NCI-H146 (cell line): ENCODE data around the gene BRD4.

Experiments used
- DNase-seq: peaks from one replicate; lab custom pipeline; 2025; lab: John Stamatoyannopoulos, UW

BRD4 gene

GRCh38 chr19:15225760-15226159, 106.6 kb downstream of the BRD4 start:
- DNase-seq = no peak

DNA sequence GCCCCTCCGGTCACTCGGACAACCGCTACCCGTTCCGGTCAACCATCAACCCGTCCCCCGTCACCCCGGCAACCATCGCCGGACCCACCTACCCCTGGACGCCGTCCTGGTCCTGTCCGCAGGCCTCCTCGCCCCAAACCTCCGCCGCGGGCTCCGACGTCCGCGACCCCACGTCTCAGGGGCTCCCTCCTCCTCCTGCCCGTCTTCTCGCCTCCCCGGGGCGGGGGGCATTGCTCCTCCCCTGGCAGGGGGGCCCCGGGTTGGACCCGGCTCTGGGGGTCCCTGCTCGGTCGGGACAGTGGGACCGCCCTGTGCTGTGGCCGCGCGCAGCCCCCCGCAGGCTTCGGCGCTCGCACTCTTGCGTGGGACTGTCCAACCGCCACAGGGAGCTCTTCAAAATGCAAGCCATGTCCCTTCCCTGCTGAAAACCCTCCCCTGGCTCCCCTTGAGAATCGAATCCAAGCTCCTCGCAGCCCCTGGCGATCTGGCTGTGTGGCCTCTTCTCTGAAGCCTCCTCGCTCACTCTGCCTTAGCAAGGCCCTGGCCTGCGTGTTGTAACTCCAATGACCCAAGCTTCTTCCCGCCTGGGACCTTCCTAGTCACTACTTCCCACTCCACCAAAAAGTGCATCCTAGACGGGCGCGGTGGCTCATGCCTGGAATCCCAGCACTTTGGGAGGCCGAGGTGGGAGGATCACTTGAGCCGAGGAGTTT, 108.5 kb downstream of the BRD4 start:
- no peak for DNase-seq

DNA sequence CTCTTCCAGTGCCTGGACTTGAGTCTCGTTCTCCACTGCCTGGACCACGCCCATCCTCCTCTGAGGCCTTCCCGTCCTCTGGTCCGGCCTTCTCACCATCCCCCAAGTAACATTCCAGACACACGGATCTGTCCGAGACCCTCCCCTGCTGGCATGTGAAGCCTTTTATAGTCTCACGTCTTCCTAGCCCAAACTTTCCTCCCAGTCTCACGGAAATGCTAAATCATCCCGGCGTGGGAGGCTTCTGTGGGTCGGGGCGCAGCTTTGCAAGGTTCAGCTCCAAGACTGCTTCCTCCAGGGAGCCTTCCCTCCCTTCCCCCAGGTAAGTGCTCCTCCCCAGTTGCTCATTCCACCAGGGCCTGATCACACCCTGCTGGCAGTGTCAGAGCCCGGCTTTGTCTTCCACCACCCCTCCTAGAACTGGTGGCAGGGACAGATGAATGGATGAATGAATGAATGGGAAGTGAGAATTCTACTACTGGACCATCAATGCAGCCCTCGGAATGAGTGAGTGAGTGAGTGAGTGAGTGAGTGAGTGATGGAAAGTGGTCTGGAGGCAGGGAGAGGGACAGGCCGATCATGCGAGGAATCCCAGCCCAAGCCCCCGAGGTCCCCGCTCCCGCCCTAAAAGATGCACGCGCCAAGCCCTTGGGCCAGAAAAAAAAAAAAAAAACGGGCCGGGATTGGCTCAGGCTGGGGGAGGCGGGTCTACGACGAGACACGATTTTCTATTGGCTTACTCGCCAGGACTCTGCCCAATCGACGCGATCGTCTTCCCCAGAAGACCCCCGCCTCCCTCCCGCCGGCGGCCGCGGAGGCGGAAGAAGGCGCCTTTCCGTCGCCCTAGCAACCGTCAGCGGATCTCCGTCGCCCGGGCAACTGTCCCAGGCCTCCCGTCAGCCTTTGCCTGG, 109.3 kb downstream of the BRD4 start:
- peak; percentile 98 for DNase-seq

DNA sequence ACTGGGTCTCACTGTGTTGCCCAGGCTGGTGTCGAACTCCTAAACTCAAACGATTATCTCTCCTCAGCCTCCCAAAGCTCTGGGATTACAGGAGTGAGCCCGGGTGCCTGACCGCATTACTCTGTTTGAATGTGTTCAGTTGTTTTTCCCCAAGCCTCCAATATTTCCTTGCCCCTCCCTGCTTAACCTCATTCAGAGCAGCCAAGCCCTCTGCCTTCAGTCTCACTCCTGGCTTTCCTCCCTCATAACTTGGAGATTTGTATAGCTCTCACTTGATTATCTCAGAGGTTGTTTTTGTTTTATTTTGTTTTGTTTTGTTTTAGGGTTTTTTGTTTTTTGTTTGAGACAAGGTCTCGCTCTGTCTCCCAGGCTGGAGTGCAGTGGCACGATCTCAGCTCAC, 111.5 kb downstream of the BRD4 start:
- no peak for DNase-seq

DNA sequence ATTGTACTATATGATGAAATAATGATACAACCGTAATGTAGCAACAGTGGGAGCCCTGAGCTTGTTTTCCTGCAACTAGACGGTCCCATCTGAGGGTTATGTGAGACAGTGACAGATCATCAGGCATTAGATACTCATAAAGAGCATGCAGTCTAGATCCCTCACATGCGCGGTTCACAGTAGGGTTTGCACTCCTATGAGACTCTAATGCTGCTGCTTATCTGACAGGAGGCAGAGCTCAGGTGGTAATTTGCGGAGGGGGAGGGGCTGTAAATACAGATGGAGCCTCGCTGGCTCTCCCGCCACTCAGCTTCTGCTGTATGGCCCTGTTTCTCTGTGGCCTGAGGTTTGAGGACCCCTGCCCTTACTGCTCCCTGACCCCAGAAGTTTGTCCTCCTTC, 113.8 kb downstream of the BRD4 start:
- peak; percentile 23 for DNase-seq

DNA sequence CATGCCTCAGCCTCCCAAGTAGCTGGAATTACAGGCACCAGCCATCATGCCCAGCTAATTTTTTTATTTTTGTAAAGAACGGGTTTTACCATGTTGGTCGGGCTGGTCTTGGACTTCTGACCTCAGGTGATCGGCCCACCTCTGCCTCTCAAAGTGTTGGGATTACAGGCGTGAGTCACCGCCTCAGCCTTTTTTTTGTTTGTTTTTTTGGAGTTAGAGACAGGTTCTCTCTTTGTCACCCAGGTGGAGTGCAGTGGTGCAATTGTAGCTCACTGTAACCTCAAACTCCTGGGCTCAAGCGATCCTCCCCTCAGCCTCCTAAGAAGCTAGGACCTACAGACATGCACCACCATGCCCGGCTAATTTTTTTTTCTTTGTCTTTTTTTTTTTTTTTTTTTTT, 116.0 kb downstream of the BRD4 start:
- DNase-seq = no peak

GRCh38 chr19:15213715-15214381, 118.5 kb downstream of the BRD4 start:
- no peak for DNase-seq

DNA sequence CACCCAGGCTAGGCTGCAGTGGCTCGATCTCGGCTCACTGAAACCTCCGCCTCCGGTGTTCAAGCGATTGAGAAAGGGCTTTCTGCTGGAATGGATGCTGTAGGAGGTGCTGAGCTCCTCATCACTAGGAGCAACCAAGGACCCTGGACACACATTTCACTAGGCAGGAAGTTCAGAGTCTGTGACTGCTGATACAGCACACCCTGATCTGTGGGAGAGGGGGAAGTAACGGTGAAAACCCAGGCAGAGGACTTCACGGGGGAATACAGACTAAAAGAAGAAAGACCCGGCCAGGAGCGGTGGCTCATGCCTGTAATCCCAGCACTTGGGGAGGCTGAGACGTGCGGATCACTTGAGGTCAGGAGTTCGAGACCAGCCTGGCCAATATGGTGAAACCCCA, 119.6 kb downstream of the BRD4 start:
- DNase-seq = no peak

DNA sequence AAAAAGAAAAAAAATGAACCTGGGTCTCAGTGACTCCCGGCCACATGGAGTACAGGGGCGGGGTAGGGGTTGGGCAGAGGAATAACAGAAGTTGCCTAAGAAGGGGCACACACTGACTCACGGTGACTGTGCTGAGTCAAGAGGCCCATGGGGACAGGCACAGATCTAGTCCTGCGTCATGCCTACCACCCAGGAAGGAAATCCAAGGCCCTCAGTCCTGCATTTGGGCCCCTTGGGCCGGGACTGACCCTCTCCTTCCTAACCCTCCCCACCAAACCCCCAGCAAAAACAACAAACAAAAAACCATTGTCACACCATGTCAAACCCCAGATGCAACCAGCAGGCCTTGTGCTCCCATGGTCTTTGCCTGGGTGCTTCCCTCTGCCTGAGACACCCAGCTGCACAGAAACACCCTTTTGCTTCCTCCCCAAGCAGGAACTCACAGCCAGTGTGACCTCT, 122.0 kb downstream of the BRD4 start:
- no peak for DNase-seq

DNA sequence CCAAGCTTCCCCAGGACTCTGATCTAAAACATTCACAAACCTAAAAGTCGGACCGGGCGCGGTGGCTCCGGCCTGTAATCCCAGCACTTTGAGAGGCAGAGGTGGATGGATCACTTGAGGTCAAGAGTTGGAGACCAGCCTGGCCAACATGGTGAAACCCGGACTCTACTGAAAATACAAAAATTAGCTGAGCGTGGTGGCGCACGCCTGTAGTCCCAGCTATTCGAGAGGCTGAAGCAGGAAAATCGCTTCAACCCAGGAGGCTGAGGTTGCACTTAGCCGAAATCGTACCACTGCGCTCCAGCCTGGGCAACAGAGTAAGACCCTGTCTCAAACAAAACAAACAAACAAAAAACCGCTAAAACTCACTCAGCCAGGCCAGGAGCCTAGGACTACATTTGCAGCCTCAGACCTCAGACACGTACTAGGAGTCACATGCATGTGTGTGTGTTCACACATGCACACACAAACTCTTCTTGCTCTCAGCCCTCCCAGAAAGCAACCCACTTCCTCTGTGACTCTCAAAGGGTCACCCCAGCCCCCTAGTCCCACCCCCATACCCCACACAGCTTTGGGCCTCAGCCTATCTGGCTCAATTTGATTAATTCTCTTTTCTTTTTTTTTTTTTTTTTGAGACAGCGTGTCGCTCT, 130.8 kb downstream of the BRD4 start:
- DNase-seq = no peak

- DNase-seq = no peak
These were observed 131.6 kb downstream of the BRD4 start, which contains the start of gene NOTCH3 for GRCh38 chr19:15200553-15201364. Gene NOTCH3, minus strand, starts transcription at chr19:15200995. Its CDS starts 90 bp downstream, at chr19:15200905.

GRCh38 chr19:15199661-15200552, 132.4 kb downstream of the BRD4 start:
- peak; percentile 47 for DNase-seq

DNA sequence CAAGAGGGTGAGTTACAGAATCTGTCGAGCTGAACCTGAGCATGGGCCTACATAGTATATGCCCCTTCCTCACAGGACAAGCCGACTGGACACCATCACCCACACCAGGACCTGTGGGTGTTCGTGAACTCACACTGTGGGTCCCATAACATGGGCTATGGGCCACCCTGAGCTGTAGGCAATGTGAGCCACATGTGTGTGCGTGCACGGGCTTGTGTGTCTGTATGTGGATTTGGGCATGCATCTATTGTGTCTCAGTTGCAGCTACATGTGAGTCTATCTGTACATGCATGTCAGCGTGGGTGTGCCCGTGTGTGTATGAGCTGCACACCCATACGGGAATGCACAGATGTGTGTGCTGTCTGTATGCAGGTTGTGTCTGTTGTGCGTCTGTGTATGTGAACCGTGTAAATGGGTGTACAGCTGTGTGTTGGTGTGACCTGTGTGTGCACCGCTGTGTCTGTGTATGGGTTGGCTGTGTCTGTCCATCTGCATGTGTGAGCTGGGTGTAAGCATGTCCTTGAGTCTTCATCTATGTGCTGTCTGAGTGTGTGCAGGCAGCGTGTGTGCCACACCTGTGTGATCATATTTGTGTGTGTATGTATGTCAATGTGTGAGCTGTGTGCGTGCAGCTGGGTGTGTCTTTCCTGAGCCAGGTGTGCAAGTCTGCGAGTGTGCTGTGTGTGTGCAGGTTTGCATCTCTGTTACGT, 133.2 kb downstream of the BRD4 start:
- DNase-seq = no peak

DNA sequence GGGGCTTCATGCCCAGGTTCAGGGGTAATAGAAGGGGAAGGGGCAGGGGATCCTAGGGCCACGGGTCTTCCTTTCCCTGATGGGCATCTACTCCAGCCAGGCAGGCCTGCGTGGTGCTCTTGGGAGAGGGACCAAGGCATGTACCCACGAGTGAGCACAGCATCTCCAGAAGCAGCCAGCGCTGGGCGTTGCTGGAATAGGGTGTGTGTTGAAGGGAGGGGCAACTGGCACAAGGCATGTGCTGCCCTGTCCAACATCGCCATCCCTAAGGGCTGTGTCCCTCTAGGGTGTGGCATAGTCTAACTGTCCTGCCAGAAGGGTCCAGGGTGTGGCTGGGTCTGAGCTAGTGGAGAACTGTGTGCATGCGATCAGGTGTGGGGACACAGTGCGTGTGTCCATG, 134.4 kb downstream of the BRD4 start:
- no peak for DNase-seq

GRCh38 chr19:15197275-15197941, 134.9 kb downstream of the BRD4 start:
- no peak for DNase-seq

- no peak for DNase-seq
These were observed 135.9 kb downstream of the BRD4 start for GRCh38 chr19:15196360-15197005.

DNA sequence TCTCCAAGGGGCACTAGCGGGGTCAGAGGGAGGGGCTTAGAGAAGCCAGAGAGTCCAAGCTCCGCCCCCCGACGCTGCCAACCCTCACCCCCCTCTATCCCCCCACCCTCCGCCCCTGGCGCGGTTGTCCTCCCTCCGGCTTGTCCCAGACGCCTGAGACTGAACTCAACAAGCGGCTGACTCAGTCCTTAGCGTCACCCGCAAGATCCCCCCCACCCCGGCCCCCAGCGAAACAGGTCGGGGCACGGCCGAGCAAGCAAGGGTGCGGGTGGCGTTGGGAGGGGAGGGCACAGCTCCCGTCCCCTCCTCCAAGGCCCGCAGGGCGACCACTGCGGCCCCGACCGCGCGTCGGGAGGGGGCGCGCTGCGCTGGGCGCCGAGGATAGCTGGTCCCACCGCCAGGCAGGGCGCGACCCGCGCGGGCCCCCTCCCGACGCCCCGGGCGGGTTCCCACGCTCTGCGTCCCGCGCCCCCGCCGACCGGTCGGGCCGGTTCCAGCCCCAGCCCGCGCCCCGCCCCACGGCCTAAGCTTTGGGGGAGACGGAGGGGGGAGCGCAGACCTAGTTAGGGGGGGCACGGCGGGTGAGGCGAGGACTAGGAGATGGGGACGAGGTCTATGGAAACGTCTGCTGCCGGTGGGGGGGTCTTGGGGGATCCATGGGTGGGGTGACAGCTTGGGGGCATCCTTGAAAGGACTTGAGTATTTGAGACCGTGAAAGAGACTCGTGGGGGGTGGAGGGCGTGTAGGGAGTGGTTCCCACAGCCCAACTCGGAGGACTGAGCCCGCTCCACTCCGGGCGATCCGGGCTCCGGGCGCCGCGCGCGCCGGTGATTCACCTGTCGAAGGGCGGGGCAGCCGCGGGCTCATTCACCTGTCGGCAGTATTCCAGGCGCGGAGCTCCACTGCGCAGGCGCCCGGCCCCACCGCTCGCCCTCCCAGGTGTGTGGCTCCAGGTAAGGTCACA, 136.7 kb downstream of the BRD4 start:
- DNase-seq = peak; percentile 94
